Measurements from ENCODE around the gene DLGAP1.

- TF ChIP-seq CTCF (IDR thresholded peaks at IDR 0.05 in 8 of 11, conservative IDR thresholded peaks at IDR 0.05 in 3 of 11): no peak
- no peak for TF ChIP-seq POLR2A (IDR thresholded peaks at IDR 0.05)
- TF ChIP-seq POLR2AphosphoS5 (IDR thresholded peaks at IDR 0.05): no peak
Measured at GRCh38 chr18:4391859-4392258, 63.2 kb downstream of the DLGAP1 start.

All from spleen (tissue), 7 donors.